Calu3 (cell line): ENCODE results near the gene SLC26A3. TPM values are rescaled to one million over a fixed set of nuclear protein-coding genes. Genes with fewer than 3 reads are reported as not detected.

Experiments
- BruUV-seq: library from RNA; stranded (reverse); fragments of 400-500 nt; replicated peaks from 2 replicates; lab custom pipeline; 2021; lab: Mats Ljungman, UMichigan
- CTCF ChIA-PET: fragments of 300-600 bp; sonication (Branson Sonifier 250); formaldehyde crosslinking; loops from one replicate; lab custom pipeline; 2022; ENCODE audit warnings: antibody characterized with exemption; lab: Charles Lee
- DNase-seq: peaks from one replicate; pipeline ENCODE4 v3.0.0; 2022
- H3K27ac Mint-ChIP-seq: one replicate; pipeline ENCODE4 v1.8.0; 2022; ENCODE audit warnings: mixed read lengths; ENCODE audit not compliant: unreplicated experiment
- H3K27me3 Mint-ChIP-seq: one replicate; pipeline ENCODE4 v1.8.0; 2022; ENCODE audit warnings: mixed read lengths; ENCODE audit not compliant: unreplicated experiment
- H3K36me3 Mint-ChIP-seq: one replicate; pipeline ENCODE4 v1.8.0; 2022; ENCODE audit warnings: mild to moderate bottlenecking, moderate library complexity, mixed read lengths; ENCODE audit not compliant: insufficient read depth, unreplicated experiment
- H3K4me1 Mint-ChIP-seq: one replicate; pipeline ENCODE4 v1.8.0; 2022; ENCODE audit warnings: mild to moderate bottlenecking, low read depth, mixed read lengths; ENCODE audit not compliant: unreplicated experiment
- H3K4me3 Mint-ChIP-seq: one replicate; pipeline ENCODE4 v1.8.0; 2022; ENCODE audit warnings: mild to moderate bottlenecking, low read depth, moderate library complexity, mixed read lengths; ENCODE audit not compliant: unreplicated experiment
- H3K9me3 Mint-ChIP-seq: one replicate; pipeline ENCODE4 v1.8.0; 2022; ENCODE audit warnings: low read depth, mixed read lengths; ENCODE audit not compliant: unreplicated experiment
- intact Hi-C: fragments of 100-400 bp; cut with micrococcal nuclease; formaldehyde crosslinking; loops from one replicate; pipeline ENCODE4 v1.10.0; 2022; ENCODE audit not compliant: unreplicated experiment
- total RNA-seq: library from RNA; stranded (reverse); gene quantifications from 2 replicates; pipeline ENCODE4 v1.2.3, GENCODE V29; 2022
- TF ChIP-seq, protein P1 (sequence below): fragments of 200-600 bp; IDR thresholded peaks from one replicate; pipeline ENCODE4 v1.8.0; 2022; ENCODE audit warnings: antibody characterized with exemption; ENCODE audit not compliant: unreplicated experiment

SLC26A3 gene
- total RNA-seq, 1 experiment from 2014 or later: not detected

DNA sequence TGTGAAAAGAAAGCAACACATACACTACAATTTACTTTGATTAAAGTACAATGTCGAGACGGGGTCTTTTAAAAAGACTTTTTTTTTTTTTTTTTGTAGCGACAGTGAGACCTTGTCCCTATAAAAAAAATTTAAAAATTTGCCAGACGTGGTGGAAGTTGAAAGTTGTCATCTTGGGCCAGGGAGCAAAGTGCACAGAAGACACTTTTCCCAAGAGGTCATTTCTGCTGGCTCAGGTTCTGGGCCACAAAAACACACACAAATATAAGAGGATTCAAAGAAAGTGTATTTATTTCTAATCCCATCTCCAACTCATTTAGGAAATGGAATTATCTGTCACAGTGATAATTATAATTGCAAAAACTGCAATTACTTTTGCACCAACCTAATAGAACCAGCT, 24.7 kb downstream of the SLC26A3 start:
- no peak for DNase-seq
- CTCF ChIA-PET: no interaction called here
- intact Hi-C loops: no loop called here
- no peak overlapping the region for H3K4me3 Mint-ChIP-seq
- no peak overlapping the region for H3K27ac Mint-ChIP-seq
- TF ChIP-seq, protein P1, sequence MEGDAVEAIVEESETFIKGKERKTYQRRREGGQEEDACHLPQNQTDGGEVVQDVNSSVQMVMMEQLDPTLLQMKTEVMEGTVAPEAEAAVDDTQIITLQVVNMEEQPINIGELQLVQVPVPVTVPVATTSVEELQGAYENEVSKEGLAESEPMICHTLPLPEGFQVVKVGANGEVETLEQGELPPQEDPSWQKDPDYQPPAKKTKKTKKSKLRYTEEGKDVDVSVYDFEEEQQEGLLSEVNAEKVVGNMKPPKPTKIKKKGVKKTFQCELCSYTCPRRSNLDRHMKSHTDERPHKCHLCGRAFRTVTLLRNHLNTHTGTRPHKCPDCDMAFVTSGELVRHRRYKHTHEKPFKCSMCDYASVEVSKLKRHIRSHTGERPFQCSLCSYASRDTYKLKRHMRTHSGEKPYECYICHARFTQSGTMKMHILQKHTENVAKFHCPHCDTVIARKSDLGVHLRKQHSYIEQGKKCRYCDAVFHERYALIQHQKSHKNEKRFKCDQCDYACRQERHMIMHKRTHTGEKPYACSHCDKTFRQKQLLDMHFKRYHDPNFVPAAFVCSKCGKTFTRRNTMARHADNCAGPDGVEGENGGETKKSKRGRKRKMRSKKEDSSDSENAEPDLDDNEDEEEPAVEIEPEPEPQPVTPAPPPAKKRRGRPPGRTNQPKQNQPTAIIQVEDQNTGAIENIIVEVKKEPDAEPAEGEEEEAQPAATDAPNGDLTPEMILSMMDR: no peak
- H3K36me3 Mint-ChIP-seq: no peaks in the 10 kb centered on the region
- H3K27me3 Mint-ChIP-seq: peaks cover 5% of the 10 kb centered on the region
- H3K9me3 Mint-ChIP-seq: no peaks in the 10 kb centered on the region
- BruUV-seq: no TSS peak
- H3K4me1 Mint-ChIP-seq: no peaks in the 10 kb centered on the region

DNA sequence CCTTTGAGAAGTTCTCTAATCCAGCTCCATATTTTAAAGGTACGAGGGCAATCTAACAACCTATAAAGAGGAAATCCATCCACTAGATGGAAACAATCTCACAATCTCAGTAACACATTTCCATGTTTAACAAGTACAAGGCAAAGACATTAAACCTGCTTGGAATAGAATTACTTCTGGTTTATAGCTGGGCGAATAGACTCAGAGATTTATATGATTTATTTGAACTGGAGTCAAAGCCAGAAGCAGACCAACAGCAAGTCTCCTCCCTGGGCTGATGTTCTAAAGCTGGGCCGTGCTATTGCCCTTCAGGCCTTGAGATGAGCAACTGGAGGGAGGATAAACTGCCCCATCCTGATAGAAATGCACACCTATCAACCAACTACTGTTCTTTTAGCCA, 25.3 kb downstream of the SLC26A3 start:
- no peak overlapping the region for H3K27ac Mint-ChIP-seq
- CTCF ChIA-PET: no interaction called here
- H3K36me3 Mint-ChIP-seq: no peaks in the 10 kb centered on the region
- no TSS peak for BruUV-seq
- intact Hi-C loops: no loop called here
- peaks cover 11% of the 10 kb centered on the region for H3K27me3 Mint-ChIP-seq
- no peaks in the 10 kb centered on the region for H3K4me1 Mint-ChIP-seq
- H3K4me3 Mint-ChIP-seq: no peak overlapping the region
- no peak for DNase-seq
- TF ChIP-seq, protein P1: no peak
- H3K9me3 Mint-ChIP-seq: no peaks in the 10 kb centered on the region

DNA sequence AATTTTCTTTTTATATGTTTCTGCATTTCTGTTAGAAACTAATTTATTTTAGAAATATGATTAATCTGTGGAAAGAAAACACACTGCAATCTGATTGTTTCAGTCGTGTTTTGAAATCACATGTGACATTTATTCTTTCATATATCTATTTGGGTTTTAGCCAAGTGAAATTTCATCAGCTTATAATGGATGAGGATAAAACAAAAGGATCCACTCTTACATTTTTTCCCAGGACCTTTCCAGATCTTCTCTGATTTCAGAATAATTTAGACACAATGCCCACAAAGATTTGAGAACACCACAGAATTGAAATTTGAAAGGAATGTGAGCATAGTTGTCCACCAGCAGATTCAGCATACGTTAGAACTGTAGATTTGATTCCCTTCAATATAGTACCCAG, 30.0 kb downstream of the SLC26A3 start:
- H3K4me1 Mint-ChIP-seq: no peaks in the 10 kb centered on the region
- TF ChIP-seq, protein P1: no peak
- no TSS peak for BruUV-seq
- no peak for DNase-seq
- CTCF ChIA-PET: no interaction called here
- H3K9me3 Mint-ChIP-seq: no peaks in the 10 kb centered on the region
- no peaks in the 10 kb centered on the region for H3K36me3 Mint-ChIP-seq
- peaks cover 36% of the 10 kb centered on the region for H3K27me3 Mint-ChIP-seq
- H3K4me3 Mint-ChIP-seq: no peak overlapping the region
- no peak overlapping the region for H3K27ac Mint-ChIP-seq
- intact Hi-C loops: no loop called here

DNA sequence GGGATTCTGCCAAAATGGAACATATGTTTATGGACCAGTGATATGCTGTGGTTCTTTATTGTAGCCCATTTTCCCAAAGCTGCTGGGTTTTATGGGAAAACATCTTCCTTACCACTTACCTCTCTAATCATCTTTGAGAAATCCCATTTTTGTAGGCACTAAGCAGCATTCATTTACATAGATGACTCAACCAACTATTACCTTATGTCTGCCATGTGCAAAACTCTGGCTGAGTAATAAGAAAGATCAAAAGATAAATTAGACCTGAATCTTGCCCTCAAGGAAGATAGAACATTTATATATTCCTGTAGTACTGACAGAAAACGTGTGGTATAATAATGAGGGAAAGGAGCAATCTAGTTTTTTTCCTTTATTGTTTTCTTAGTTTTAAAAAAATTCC, 34.8 kb downstream of the SLC26A3 start:
- intact Hi-C loops: no loop called here
- Mint-ChIP-seq H3K36me3 (no peaks in the 10 kb centered on the region), H3K27me3 (peaks cover 31% of the 10 kb centered on the region), H3K4me1 (no peaks in the 10 kb centered on the region), H3K27ac (no peak overlapping the region), H3K4me3 (no peak overlapping the region), H3K9me3 (no peaks in the 10 kb centered on the region)
- CTCF ChIA-PET: no interaction called here
- no peak for DNase-seq
- TF ChIP-seq, protein P1: no peak
- BruUV-seq: no TSS peak
